ENCODE results near the gene GRAMD1A.

Gene GRAMD1A

DNA sequence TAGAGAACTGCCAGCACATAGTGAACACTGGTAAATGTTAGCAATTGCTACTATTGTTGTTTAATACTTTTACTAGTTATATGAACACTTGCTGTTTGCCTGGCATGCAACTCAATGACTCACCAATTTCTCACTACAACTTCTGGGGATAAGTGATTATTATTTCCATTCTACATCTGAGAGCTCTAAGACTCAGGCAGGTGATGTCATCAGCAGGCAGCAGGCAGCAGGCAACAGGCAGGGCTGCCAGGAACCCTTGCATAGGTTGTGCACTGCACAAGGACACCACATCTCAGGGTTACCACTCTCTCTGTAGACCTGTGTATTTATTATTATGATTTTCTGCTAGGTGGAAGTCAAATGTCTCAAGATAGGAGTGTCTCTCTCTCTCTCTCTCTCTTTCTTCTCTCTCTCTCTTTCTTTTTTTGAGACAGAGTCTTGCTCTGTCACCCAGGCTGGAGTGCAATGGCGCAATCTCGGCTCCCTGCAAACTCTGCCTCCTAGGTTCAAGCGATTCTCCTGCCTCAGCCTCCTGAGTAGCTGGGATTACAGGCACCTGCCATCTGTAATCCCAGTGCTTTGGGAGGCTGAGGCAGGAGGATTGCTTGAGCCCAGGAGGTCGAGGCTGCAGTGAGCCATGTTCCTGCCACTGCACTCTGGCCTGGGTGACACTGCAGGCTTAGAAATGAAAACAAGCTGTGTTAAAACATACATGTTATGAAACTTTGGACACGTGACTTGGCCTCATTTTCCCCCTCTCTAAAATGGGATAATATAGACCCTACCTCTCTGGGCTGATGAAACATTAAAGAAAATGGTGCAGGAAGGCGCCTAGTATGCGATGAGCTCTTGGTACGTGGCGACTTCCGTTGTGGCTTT lies 64.1 kb downstream of the GRAMD1A start:
- Histone ChIP-seq H3K27ac (ENCODE audit: extremely low read depth, low read depth, low read length) (no peak overlapping the region), H3K36me3 (ENCODE audit: control insufficient read depth in 2 of 2, insufficient read depth in 1 of 2, low read length in 2 of 2) (no peaks in the 10 kb centered on the region), H3K9me3 (ENCODE audit: control insufficient read depth, insufficient read depth, low read depth, low read length) (no peaks in the 10 kb centered on the region), H3K4me3 (ENCODE audit: low read depth, low read length) (no peak overlapping the region), H3K4me1 (ENCODE audit: control insufficient read depth, insufficient read depth, low read length) (peaks cover 10% of the 10 kb centered on the region)
- CTCF ChIA-PET: interaction anchor here (0.6 to 5.1 kb wide), 22 partner anchors 9 to 770 kb away, joined by 3 to 63 read pairs (median 4); partner anchors contain the start of genes FAM187B, FXYD7 and LGI4
- POLR2A ChIA-PET: interaction anchor here (0.6 to 1.3 kb wide), 2 partner anchors 77 to 446 kb away, joined by 3 read pairs; no protein-coding TSS in a partner anchor
- TF ChIP-seq TSHZ1 (tag by site-specific recombination; IDR thresholded peaks at IDR 0.05; ENCODE audit: borderline replicate concordance) (peak; percentile 23; the same call in 1 of the 2 replicates), ZNF416 (tag by site-specific recombination; IDR thresholded peaks at IDR 0.05) (no peak), ZBTB21 (tag by site-specific recombination; IDR thresholded peaks at IDR 0.05) (peak; percentile 85), GLI2 (tag by site-specific recombination; IDR thresholded peaks at IDR 0.05; ENCODE audit: borderline replicate concordance, low read depth) (no peak), KLF8 (tag by site-specific recombination; IDR thresholded peaks at IDR 0.05) (peak; percentile 61; the same call in 1 of the 2 replicates), ZNF324 (tag by site-specific recombination; IDR thresholded peaks at IDR 0.05) (peak; percentile 62; the same call in 1 of the 2 replicates), GFI1B (tag by site-specific recombination; IDR thresholded peaks at IDR 0.05) (no peak), ZNF629 (tag by site-specific recombination; IDR thresholded peaks at IDR 0.05) (peak; percentile 86), ZNF10 (tag by site-specific recombination; IDR thresholded peaks at IDR 0.05) (no peak), MZF1 (tag by site-specific recombination; IDR thresholded peaks at IDR 0.05; ENCODE audit: borderline replicate concordance) (no peak), ZNF146 (tag by site-specific recombination; IDR thresholded peaks at IDR 0.05) (no peak), ZNF660 (tag by site-specific recombination; IDR thresholded peaks at IDR 0.05) (peak; percentile 97), ZNF76 (tag by site-specific recombination; IDR thresholded peaks at IDR 0.05; ENCODE audit: borderline replicate concordance, low read depth) (no peak), YY2 (tag by site-specific recombination; IDR thresholded peaks at IDR 0.05) (no peak), ZNF248 (tag by site-specific recombination; IDR thresholded peaks at IDR 0.05) (no peak), ZNF239 (tag by site-specific recombination; IDR thresholded peaks at IDR 0.05) (no peak), ZNF2 (tag by site-specific recombination; IDR thresholded peaks at IDR 0.05) (no peak), ATF2 (tag by site-specific recombination; IDR thresholded peaks at IDR 0.05; ENCODE audit: low read depth) (peak; percentile 89), ZNF514 (tag by site-specific recombination; IDR thresholded peaks at IDR 0.05) (no peak), ZBTB44 (tag by site-specific recombination; IDR thresholded peaks at IDR 0.05) (no peak), PRDM1 (tag by site-specific recombination; IDR thresholded peaks at IDR 0.05) (peak; percentile 92), GLIS1 (tag by site-specific recombination; IDR thresholded peaks at IDR 0.05) (no peak), HOXA7 (CRISPR knock-in tag; IDR thresholded peaks at IDR 0.05; ENCODE audit: borderline replicate concordance) (no peak), ZNF701 (tag by site-specific recombination; IDR thresholded peaks at IDR 0.05) (no peak)
- TF ChIP-seq, protein P1, sequence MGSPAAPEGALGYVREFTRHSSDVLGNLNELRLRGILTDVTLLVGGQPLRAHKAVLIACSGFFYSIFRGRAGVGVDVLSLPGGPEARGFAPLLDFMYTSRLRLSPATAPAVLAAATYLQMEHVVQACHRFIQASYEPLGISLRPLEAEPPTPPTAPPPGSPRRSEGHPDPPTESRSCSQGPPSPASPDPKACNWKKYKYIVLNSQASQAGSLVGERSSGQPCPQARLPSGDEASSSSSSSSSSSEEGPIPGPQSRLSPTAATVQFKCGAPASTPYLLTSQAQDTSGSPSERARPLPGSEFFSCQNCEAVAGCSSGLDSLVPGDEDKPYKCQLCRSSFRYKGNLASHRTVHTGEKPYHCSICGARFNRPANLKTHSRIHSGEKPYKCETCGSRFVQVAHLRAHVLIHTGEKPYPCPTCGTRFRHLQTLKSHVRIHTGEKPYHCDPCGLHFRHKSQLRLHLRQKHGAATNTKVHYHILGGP (tag by site-specific recombination; IDR thresholded peaks at IDR 0.05): no peak
- TF ChIP-seq, protein P2, sequence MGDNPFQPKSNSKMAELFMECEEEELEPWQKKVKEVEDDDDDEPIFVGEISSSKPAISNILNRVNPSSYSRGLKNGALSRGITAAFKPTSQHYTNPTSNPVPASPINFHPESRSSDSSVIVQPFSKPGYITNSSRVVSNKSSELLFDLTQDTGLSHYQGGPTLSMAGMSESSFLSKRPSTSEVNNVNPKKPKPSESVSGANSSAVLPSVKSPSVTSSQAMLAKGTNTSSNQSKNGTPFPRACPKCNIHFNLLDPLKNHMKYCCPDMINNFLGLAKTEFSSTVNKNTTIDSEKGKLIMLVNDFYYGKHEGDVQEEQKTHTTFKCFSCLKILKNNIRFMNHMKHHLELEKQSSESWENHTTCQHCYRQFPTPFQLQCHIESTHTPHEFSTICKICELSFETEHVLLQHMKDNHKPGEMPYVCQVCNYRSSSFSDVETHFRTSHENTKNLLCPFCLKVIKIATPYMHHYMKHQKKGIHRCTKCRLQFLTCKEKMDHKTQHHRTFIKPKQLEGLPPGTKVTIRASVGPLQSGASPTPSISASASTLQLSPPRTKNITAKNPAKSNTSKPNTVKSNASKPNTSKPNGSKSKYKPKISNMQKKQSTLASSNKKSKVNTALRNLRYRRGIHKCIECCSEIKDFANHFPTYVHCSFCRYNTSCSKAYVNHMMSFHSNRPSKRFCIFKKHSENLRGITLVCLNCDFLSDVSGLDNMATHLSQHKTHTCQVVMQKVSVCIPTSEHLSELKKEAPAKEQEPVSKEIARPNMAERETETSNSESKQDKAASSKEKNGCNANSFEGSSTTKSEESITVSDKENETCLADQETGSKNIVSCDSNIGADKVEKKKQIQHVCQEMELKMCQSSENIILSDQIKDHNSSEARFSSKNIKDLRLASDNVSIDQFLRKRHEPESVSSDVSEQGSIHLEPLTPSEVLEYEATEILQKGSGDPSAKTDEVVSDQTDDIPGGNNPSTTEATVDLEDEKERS (tag by site-specific recombination; IDR thresholded peaks at IDR 0.05): peak; percentile 99
